AG09319 (cell line): ENCODE results near the gene CCN2.

Experiments
- DNase-seq: peaks from one replicate; pipeline ENCODE4 v3.0.0-alpha.2; 2010; ENCODE audit warnings: low read depth; ENCODE audit errors: extremely low read depth
- TF ChIP-seq, protein P1 (sequence below): IDR thresholded peaks from 2 replicates; pipeline ENCODE4 v1.5.1; 2011; ENCODE audit warnings: low read depth, mild to moderate bottlenecking, inconsistent platforms, low read length, moderate library complexity

CCN2 gene, protein sequence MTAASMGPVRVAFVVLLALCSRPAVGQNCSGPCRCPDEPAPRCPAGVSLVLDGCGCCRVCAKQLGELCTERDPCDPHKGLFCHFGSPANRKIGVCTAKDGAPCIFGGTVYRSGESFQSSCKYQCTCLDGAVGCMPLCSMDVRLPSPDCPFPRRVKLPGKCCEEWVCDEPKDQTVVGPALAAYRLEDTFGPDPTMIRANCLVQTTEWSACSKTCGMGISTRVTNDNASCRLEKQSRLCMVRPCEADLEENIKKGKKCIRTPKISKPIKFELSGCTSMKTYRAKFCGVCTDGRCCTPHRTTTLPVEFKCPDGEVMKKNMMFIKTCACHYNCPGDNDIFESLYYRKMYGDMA

DNA sequence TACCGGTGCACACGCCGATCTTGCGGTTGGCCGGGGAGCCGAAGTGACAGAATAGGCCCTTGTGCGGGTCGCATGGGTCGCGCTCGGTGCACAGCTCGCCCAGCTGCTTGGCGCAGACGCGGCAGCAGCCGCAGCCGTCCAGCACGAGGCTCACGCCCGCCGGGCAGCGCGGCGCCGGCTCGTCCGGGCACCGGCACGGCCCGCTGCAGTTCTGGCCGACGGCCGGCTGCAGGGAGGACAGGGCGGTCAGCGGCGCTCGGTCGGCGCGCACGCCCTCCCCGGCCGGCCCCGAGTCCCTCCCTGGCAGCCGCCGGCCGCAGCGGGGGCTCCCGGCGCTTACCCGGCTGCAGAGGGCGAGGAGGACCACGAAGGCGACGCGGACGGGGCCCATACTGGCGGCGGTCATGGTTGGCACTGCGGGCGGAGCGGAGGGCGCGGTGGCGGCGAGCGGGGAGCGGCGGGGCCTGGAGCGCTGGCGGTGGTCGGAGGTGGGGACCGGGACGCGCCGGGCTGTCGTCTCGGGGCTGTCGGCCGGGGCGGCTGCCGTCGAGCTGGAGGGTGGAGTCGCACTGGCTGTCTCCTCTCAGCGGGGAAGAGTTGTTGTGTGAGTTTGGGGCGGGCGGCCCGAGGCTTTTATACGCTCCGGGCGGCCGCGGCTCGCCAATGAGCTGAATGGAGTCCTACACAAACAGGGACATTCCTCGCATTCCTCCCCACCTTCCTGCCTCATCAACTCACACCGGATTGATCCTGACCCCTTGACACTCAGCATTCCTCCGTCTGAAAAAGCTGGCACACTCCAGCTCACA, at the start of gene CCN2:
CCN2 (minus strand) TSS at position 606 of the 809 bp plus-strand sequence; CDS start at position 406, 200 bp downstream.
- peak; percentile 99 for DNase-seq
- TF ChIP-seq, protein P1, sequence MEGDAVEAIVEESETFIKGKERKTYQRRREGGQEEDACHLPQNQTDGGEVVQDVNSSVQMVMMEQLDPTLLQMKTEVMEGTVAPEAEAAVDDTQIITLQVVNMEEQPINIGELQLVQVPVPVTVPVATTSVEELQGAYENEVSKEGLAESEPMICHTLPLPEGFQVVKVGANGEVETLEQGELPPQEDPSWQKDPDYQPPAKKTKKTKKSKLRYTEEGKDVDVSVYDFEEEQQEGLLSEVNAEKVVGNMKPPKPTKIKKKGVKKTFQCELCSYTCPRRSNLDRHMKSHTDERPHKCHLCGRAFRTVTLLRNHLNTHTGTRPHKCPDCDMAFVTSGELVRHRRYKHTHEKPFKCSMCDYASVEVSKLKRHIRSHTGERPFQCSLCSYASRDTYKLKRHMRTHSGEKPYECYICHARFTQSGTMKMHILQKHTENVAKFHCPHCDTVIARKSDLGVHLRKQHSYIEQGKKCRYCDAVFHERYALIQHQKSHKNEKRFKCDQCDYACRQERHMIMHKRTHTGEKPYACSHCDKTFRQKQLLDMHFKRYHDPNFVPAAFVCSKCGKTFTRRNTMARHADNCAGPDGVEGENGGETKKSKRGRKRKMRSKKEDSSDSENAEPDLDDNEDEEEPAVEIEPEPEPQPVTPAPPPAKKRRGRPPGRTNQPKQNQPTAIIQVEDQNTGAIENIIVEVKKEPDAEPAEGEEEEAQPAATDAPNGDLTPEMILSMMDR, result no peak

DNA sequence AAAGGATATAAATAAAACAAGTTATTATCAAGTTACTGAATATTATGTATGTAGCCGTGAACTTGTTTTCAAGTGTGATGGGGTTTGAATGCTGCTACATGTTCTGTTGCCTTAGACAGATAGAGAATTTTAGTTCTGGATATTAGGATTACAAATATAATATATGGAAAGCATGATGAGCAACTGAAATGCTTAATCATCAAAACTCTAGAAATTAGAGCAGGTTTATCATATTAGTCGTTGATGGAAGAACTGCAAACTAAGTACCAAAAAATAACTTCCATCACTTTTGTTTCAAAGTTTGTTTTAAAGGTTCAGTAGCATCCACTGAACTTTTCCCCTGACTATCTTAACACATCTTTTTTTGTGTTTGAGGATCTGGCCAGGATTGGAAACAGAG, 49.1 kb upstream of the CCN2 start:
- TF ChIP-seq, protein P1, result no peak
- DNase-seq, result no peak

DNA sequence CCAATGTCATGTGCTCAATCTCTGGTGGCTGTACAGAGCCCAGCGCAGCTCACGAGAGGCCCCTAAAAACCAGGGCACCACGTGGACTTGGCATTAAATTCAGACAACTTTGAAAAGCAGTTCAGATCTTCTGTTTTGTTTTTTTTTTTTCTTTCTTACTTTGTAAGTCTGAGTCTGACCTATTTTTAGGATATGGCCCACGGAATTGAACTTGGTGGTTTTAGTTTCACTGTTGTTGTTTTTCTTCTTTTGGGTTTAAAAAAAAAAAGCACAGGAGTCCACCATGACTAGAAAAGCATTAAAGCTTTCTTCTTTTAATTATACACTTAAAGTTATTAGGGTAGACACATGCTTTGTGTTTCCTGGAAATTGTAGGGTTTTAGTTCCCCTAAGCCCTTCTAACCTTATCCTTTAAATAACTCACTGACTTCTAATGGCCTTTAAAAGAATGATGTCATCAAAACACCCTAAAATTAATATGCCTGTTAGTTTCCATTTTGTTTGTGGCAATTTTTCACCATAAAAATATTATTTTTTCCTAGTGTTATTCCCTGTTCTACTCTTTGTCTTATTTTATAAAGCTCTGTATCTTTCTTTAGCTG, 48.5 kb upstream of the CCN2 start:
- TF ChIP-seq, protein P1, result no peak

DNA sequence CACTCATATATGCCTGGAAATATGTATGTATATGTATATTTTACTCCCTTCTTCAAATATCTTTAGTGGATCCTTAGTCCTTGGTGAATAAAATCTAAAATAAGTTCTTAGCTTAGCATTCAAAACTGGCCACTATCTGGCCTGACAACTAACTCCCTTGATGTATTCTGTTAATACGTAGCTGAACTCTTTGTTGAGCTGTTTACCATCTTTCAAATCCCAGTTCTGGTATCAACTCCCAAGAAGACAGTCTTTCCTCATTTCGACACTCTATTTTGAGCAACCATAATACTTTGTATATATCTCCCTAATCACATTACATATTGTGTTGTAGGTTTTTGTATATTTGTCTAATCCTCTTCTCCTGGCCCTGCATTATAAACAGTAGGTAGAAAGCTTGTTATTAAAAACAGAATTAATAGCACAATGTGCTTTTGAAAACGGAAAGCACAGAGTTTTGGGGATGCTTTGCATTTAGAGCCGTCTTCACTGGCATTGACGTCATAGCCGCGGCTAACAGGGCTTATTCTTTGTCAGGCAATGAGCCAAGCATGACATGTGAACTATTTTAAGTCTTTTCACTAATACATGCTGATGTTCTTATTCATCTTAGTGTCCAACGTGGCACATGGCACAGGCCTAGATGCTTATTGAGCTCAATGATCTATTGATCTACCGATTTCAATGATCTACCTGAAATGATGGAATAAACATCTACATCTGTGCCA, 47.2 kb upstream of the CCN2 start:
- DNase-seq, result no peak
- TF ChIP-seq, protein P1, result no peak

More for the DNA sequence above, 48.5 kb upstream of the CCN2 start:
- DNase-seq, result no peak

DNA sequence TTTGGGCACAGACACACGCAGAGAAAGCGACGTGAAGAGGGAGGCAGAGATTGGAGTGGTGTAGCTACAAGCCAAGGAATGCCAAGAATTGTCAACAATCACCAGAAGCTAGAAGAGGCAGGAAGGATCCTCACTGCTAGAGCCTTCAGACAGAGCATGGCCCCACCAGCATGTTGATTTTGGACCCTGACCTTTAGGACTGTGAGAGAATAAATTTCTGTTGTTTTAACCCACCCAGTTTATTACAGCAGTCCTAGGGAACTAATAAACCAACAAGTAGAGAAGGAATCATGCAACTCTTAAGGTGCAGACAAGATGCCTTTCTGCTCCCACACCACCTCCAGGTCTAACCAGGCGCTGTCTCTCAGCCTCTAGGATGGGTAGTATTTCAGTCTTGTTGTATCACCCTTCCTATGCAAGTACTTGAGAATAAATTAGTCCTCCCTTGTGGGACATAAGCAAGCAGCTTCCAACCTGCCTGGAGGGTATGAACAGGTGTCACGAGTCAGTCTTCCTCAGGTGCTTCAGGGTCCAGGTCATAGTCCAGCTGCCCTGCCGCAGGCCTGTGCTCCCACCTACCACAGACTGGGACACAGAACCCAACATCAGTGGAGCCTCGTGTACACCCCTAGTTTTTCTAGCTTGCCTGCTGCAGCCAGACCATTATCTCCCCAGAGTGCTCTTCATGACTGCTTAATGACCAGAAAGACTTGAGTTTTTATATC, 46.4 kb upstream of the CCN2 start:
- no peak for DNase-seq
- TF ChIP-seq, protein P1, result no peak

DNA sequence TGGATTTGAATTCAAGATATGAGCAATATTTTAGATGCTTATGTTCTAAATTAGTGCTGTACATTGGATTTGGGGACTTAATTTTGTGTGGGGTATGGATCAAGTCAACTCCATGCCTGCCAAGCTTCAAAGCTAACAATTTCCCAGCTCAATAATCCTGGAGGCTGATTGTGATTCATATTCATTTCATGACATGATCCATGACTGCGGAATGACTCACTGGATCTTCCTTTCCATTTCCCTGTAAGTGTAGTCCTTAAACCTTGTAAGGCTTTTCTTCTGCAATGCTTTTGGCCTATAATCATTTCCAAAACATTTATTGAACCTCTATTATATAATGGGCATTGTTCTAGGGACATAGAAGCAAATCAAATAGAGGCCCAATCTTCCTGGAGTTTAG, 44.7 kb upstream of the CCN2 start:
- no peak for DNase-seq
- TF ChIP-seq, protein P1, result no peak
